Mammary epithelial cell (primary cell): ENCODE data around the gene SLC35G3.

ENCODE experiments used
- CTCF ChIP-seq, 2 donors: IDR thresholded peaks in 1 of 2; conservative IDR thresholded peaks in 1 of 2; 2 replicates each; pipeline ENCODE4 v1.5.1; 2011 to 2012; ENCODE audit warnings: inconsistent platforms in 2 of 2, low read length in 2 of 2, mild to moderate bottlenecking in 2 of 2, control low read depth in 1 of 2, low read depth in 1 of 2; ENCODE audit not compliant: insufficient read depth in 1 of 2; ENCODE audit errors: extremely low read depth in 1 of 2
- EZH2 ChIP-seq: IDR thresholded peaks from 2 replicates; pipeline ENCODE4 v1.6.1; 2012; ENCODE audit warnings: low read length, inconsistent platforms, borderline replicate concordance

GRCh38 chr17:35183332-35183731 is 10.9 kb downstream of the SLC35G3 start:
- TF ChIP-seq CTCF (conservative IDR thresholded peaks at IDR 0.05 in 1 of 2, IDR thresholded peaks at IDR 0.05 in 1 of 2; ENCODE audit: extremely low read depth in 1 of 2, insufficient read depth in 1 of 2, low read depth in 1 of 2, low read length in 2 of 2) (no peak), EZH2 (no peak)
